GM12891 (cell line): ENCODE data around the gene PRKACB.

ENCODE experiments used
- PAX5 ChIP-seq: IDR thresholded peaks from 2 replicates; pipeline ENCODE4 v1.6.1; 2011; ENCODE audit warnings: low read length, moderate library complexity, mild to moderate bottlenecking; ENCODE audit not compliant: insufficient read depth, severe bottlenecking
- POLR2A ChIP-seq: IDR thresholded peaks from 2 replicates; pipeline ENCODE4 v1.6.1; 2011; ENCODE audit warnings: low read depth, low read length, control low read depth
- POLR2AphosphoS5 ChIP-seq: IDR thresholded peaks from 2 replicates; pipeline ENCODE4 v1.6.1; 2011; ENCODE audit warnings: low read depth, low read length, control low read depth
- SPI1 ChIP-seq: IDR thresholded peaks from 2 replicates; pipeline ENCODE4 v1.6.1; 2011; ENCODE audit warnings: low read depth, low read length, control low read depth
- TAF1 ChIP-seq: IDR thresholded peaks from 2 replicates; pipeline ENCODE4 v1.6.1; 2011; ENCODE audit warnings: low read depth, low read length, control low read depth

GRCh38 chr1:84257617-84258016, 113.5 kb downstream of the PRKACB start:
- no peak for TF ChIP-seq POLR2A
- no peak for TF ChIP-seq POLR2AphosphoS5
- TF ChIP-seq TAF1 = no peak
- no peak for TF ChIP-seq PAX5
- no peak for TF ChIP-seq SPI1
